HG02943 (cell line): ENCODE measurements around the gene FGFRL1.

Experiments
- ATAC-seq: cut with Tn5 transposase; IDR thresholded peaks from one replicate; pipeline ENCODE4 v1.9.1; 2021; ENCODE audit warnings: mild to moderate bottlenecking, low read depth, moderate library complexity; ENCODE audit not compliant: unreplicated experiment

FGFRL1 gene

GRCh38 chr4:1021386-1022050, 10.1 kb downstream of the FGFRL1 start:
- peak; percentile 65 for ATAC-seq

- no peak for ATAC-seq
Measured at GRCh38 chr4:1022051-1022738, 10.8 kb downstream of the FGFRL1 start.

- no peak for ATAC-seq
Measured at GRCh38 chr4:1022739-1023066, 11.3 kb downstream of the FGFRL1 start.

- no peak for ATAC-seq
Measured at GRCh38 chr4:1023075-1023640, 11.7 kb downstream of the FGFRL1 start.

- no peak for ATAC-seq
Measured at GRCh38 chr4:1023895-1024740, 12.7 kb downstream of the FGFRL1 start.

GRCh38 chr4:1024882-1025545, 13.6 kb downstream of the FGFRL1 start:
- no peak for ATAC-seq

GRCh38 chr4:1026115-1026514, 14.7 kb downstream of the FGFRL1 start:
- ATAC-seq, result no peak

- no peak for ATAC-seq
Measured at GRCh38 chr4:1027219-1027914, 15.9 kb downstream of the FGFRL1 start.

GRCh38 chr4:1027915-1028238, 16.5 kb downstream of the FGFRL1 start:
- ATAC-seq, result no peak

- ATAC-seq, result no peak
Measured at GRCh38 chr4:1028574-1029220, 17.3 kb downstream of the FGFRL1 start.

GRCh38 chr4:1029529-1029928, 18.1 kb downstream of the FGFRL1 start:
- ATAC-seq, result no peak

GRCh38 chr4:1030031-1030430, 18.6 kb downstream of the FGFRL1 start:
- no peak for ATAC-seq

GRCh38 chr4:1030559-1030958, 19.1 kb downstream of the FGFRL1 start:
- no peak for ATAC-seq

- ATAC-seq, result no peak
Measured at GRCh38 chr4:1031346-1031745, 19.9 kb downstream of the FGFRL1 start.

- no peak for ATAC-seq
Measured at GRCh38 chr4:1031956-1032795, 20.8 kb downstream of the FGFRL1 start.

GRCh38 chr4:1032861-1033260, 21.4 kb downstream of the FGFRL1 start:
- no peak for ATAC-seq

- no peak for ATAC-seq
Measured at GRCh38 chr4:1033840-1034551, 22.6 kb downstream of the FGFRL1 start.

GRCh38 chr4:1035510-1035909, 24.1 kb downstream of the FGFRL1 start:
- no peak for ATAC-seq
